Parathyroid adenoma (tissue), 2 donors: ENCODE data around the gene LRP11.

Source experiments
- H2AFZ ChIP-seq: fragments of 300-600 bp; sonication (generic); one replicate; pipeline ENCODE4 v1.7.0; 2017; ENCODE audit warnings: antibody characterized with exemption, mild to moderate bottlenecking
- H3K27ac ChIP-seq: fragments of 300-600 bp; sonication (generic); one replicate; pipeline ENCODE4 v1.7.0; 2017
- H3K27me3 ChIP-seq: fragments of 300-600 bp; sonication (generic); one replicate; pipeline ENCODE4 v1.7.0; 2017; ENCODE audit warnings: low read length; ENCODE audit not compliant: control insufficient read depth, insufficient read depth
- H3K36me3 ChIP-seq: fragments of 300-600 bp; sonication (generic); one replicate; pipeline ENCODE4 v1.7.0; 2017; ENCODE audit warnings: low read length; ENCODE audit not compliant: control insufficient read depth, insufficient read depth
- H3K4me1 ChIP-seq: fragments of 300-600 bp; sonication (generic); one replicate; pipeline ENCODE4 v1.7.0; 2017; ENCODE audit warnings: control low read depth
- H3K4me2 ChIP-seq: fragments of 300-600 bp; sonication (generic); one replicate; pipeline ENCODE4 v1.7.0; 2017; ENCODE audit warnings: low read length
- H3K4me3 ChIP-seq: fragments of 300-600 bp; sonication (generic); one replicate; pipeline ENCODE4 v1.7.0; 2017; ENCODE audit warnings: low read depth, low read length
- H3K79me2 ChIP-seq: fragments of 300-600 bp; sonication (generic); one replicate; pipeline ENCODE4 v1.7.0; 2017; ENCODE audit warnings: control low read depth
- H3K9ac ChIP-seq: fragments of 300-600 bp; sonication (generic); one replicate; pipeline ENCODE4 v1.7.0; 2017; ENCODE audit warnings: mild to moderate bottlenecking
- H3K9me3 ChIP-seq: fragments of 300-600 bp; sonication (generic); one replicate; pipeline ENCODE4 v1.7.0; 2017; ENCODE audit warnings: low read length; ENCODE audit not compliant: control insufficient read depth
- TF ChIP-seq, protein P1 (sequence below): fragments of 300-600 bp; sonication (generic); IDR thresholded peaks from one replicate; pipeline ENCODE4 v1.7.0; 2017; ENCODE audit warnings: antibody characterized with exemption, mild to moderate bottlenecking
- donor health status: primary hyperparathyroidism.

LRP11 gene

DNA sequence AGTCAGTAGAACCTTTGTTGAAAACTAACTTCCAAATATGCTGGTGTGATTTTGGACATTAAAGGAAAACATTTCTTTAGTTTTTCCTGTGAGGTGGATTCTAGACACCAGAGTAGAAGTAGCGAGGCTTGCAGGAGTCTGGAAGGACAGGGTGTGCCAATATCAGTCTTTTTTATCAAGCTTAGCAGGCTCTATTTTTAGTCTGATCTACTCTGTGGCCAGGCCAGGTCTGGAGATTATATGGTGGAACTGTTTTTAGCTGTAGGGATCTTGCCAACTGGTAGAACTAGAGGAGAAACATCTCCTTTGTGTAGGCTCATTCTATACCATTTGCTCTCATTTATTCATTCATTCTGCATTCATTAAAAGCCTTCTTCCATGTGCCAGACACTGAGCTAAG, 42.7 kb downstream of the LRP11 start:
- no peaks in the 10 kb centered on the region for H3K36me3 ChIP-seq
- no peak overlapping the region for H3K27ac ChIP-seq
- TF ChIP-seq, protein P1, sequence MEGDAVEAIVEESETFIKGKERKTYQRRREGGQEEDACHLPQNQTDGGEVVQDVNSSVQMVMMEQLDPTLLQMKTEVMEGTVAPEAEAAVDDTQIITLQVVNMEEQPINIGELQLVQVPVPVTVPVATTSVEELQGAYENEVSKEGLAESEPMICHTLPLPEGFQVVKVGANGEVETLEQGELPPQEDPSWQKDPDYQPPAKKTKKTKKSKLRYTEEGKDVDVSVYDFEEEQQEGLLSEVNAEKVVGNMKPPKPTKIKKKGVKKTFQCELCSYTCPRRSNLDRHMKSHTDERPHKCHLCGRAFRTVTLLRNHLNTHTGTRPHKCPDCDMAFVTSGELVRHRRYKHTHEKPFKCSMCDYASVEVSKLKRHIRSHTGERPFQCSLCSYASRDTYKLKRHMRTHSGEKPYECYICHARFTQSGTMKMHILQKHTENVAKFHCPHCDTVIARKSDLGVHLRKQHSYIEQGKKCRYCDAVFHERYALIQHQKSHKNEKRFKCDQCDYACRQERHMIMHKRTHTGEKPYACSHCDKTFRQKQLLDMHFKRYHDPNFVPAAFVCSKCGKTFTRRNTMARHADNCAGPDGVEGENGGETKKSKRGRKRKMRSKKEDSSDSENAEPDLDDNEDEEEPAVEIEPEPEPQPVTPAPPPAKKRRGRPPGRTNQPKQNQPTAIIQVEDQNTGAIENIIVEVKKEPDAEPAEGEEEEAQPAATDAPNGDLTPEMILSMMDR, result no peak

DNA sequence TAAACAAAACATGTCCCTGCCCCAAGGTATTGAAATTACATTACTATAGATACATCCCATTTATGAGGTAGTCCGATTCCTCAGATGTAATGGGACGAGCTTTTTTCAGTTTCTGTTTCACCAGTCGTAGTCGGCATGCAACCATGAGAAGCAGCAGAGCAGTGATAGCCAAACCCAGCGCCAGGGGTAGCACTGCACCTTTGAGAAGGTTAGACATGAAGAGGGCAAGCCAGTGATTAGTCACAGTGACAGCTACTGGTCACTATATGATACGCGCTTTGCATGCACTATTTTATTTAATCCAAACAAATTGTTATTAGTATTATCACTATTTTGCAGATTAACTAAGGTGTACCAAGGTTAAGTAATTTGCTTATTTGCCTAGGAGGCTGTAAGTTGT, 43.7 kb downstream of the LRP11 start:
- Histone ChIP-seq H3K4me2 (no peak overlapping the region), H3K9ac (no peak overlapping the region), H3K27ac (no peak overlapping the region), H3K36me3 (no peaks in the 10 kb centered on the region), H3K27me3 (no peaks in the 10 kb centered on the region), H3K4me1 (peaks cover 7% of the 10 kb centered on the region), H2AFZ (no peak overlapping the region), H3K4me3 (no peak overlapping the region), H3K9me3 (no peaks in the 10 kb centered on the region), H3K79me2 (peaks cover 6% of the 10 kb centered on the region)
- TF ChIP-seq, protein P1, result no peak

More for the DNA sequence above, 42.7 kb downstream of the LRP11 start:
- Histone ChIP-seq H3K9ac (no peak overlapping the region), H3K79me2 (peaks cover 14% of the 10 kb centered on the region), H3K4me3 (no peak overlapping the region), H3K4me2 (no peak overlapping the region), H3K27me3 (no peaks in the 10 kb centered on the region), H3K4me1 (peaks cover 10% of the 10 kb centered on the region), H2AFZ (no peak overlapping the region), H3K9me3 (no peaks in the 10 kb centered on the region)

DNA sequence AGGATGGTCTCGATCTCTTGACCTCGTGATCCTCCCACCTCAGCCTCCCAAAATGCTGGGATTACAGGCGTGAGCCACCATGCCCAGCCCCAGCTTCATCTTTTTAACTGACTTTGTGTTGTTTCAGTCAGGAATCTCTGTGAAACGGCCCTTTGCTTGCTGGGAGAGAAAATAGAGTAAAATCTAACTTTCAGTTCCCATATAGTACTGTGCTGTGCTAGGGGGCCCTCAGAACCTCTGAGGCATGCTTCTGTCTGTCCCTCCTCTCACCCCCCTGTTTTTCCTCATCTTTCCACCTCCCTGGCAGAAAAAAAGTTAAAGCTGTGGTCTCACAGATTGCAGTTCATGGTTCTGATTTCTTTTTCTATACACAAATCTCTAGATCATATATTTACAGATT, 48.4 kb downstream of the LRP11 start:
- H3K4me2 ChIP-seq, result no peak overlapping the region
- H3K9me3 ChIP-seq, result no peaks in the 10 kb centered on the region
- H3K4me3 ChIP-seq, result no peak overlapping the region
- TF ChIP-seq, protein P1, result no peak
- no peak overlapping the region for H3K9ac ChIP-seq
- H2AFZ ChIP-seq, result no peak overlapping the region
- H3K27ac ChIP-seq, result no peak overlapping the region
- H3K36me3 ChIP-seq, result no peaks in the 10 kb centered on the region
- H3K27me3 ChIP-seq, result no peaks in the 10 kb centered on the region
- no peaks in the 10 kb centered on the region for H3K79me2 ChIP-seq
- H3K4me1 ChIP-seq, result no peaks in the 10 kb centered on the region

DNA sequence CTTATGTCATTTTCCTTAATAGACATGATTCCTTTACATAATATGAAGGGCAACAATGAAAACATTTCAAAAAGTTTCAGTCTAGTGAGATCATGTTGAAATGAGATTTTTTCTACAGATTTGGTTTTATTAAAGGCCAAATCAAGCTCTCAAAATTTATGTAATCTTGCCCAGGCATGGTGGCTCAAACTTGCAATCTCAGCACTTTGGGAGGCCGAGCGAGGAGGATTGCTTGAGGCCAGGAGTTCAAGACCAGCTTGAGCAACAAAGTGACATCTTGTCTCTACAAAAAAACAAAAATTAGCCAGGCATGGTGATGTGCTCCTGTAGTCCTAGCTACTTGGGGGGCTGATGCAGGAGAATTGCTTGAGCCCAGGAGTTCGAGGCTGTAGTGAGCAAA, 50.8 kb downstream of the LRP11 start:
- Histone ChIP-seq H3K4me2 (no peak overlapping the region), H2AFZ (no peak overlapping the region), H3K79me2 (no peaks in the 10 kb centered on the region), H3K4me1 (no peaks in the 10 kb centered on the region), H3K4me3 (no peak overlapping the region), H3K27ac (no peak overlapping the region), H3K9me3 (no peaks in the 10 kb centered on the region), H3K9ac (no peak overlapping the region), H3K36me3 (no peaks in the 10 kb centered on the region), H3K27me3 (no peaks in the 10 kb centered on the region)
- TF ChIP-seq, protein P1, result no peak

DNA sequence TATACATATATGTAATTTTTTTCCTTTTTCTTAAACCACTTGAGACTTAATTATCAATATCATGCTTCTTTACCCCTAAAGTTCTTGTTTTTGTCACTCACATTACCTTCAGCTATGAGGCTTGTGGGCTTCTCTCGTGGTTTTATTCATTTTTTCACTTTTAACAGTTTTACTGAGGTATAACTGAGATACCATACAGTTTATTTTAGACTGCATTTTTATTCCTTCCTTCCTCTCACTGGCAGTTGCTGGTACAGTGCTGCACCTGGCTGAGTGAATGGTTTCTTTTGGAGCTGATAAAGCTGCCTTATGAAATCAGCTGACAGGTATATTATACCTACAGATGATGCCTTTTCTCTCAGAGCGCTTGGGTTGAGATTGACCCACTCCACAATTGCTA, 54.4 kb downstream of the LRP11 start:
- TF ChIP-seq, protein P1, result no peak
- H2AFZ ChIP-seq, result no peak overlapping the region
- no peak overlapping the region for H3K9ac ChIP-seq
- no peak overlapping the region for H3K27ac ChIP-seq
- H3K4me3 ChIP-seq, result no peak overlapping the region
- no peaks in the 10 kb centered on the region for H3K27me3 ChIP-seq
- no peaks in the 10 kb centered on the region for H3K4me1 ChIP-seq
- no peak overlapping the region for H3K4me2 ChIP-seq
- H3K79me2 ChIP-seq, result no peaks in the 10 kb centered on the region
- no peaks in the 10 kb centered on the region for H3K36me3 ChIP-seq
- no peaks in the 10 kb centered on the region for H3K9me3 ChIP-seq
